Measurements from ENCODE around the gene UST.

Gene UST

DNA sequence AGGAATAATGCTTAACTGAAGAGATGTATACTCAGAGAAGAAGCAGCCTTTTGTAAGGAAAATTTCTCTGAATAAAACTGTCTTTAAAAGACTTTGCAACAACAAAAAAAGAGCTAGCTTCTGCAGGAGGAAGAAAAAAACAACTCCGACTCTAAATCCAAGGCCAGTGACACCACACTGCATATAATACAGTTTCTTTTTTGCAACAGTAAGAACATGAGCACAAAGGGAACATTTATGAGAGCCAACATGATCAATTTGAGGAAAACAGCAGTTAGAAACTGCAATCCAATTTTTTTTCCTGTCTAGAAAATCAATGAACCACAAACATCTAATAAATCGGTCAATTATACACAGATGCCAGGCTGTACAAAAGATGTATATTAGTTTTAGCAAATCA, 42.9 kb upstream of the UST start:
- Histone ChIP-seq H3K27ac (ENCODE audit: low read depth, low read length) (no peak overlapping the region), H3K4me1 (ENCODE audit: control insufficient read depth, low read length) (peaks cover 10% of the 10 kb centered on the region), H3K36me3 (ENCODE audit: control insufficient read depth, low read length) (no peaks in the 10 kb centered on the region), H3K4me2 (ENCODE audit: low read length) (no peak overlapping the region), H3K79me2 (ENCODE audit: control insufficient read depth, low read length) (no peaks in the 10 kb centered on the region), H3K9me3 (ENCODE audit: control insufficient read depth, insufficient read depth, low read length) (no peaks in the 10 kb centered on the region), H3F3A (ENCODE audit: control insufficient read depth, insufficient read depth) (no peaks in the 10 kb centered on the region), H3K4me3 (ENCODE audit: low read length) (no peak overlapping the region), H3K27me3 (ENCODE audit: control insufficient read depth, low read length) (0 out of 2 replicates have a peak, but pooled peaks cover 3% of the 10 kb centered on the region), H4K20me1 (ENCODE audit: control insufficient read depth, insufficient read depth, low read depth, low read length) (no peaks in the 10 kb centered on the region), H3K9me2 (replicated peaks; ENCODE audit: control insufficient read depth, low read length) (no peaks in the 10 kb centered on the region)
- TF ChIP-seq, protein P1, sequence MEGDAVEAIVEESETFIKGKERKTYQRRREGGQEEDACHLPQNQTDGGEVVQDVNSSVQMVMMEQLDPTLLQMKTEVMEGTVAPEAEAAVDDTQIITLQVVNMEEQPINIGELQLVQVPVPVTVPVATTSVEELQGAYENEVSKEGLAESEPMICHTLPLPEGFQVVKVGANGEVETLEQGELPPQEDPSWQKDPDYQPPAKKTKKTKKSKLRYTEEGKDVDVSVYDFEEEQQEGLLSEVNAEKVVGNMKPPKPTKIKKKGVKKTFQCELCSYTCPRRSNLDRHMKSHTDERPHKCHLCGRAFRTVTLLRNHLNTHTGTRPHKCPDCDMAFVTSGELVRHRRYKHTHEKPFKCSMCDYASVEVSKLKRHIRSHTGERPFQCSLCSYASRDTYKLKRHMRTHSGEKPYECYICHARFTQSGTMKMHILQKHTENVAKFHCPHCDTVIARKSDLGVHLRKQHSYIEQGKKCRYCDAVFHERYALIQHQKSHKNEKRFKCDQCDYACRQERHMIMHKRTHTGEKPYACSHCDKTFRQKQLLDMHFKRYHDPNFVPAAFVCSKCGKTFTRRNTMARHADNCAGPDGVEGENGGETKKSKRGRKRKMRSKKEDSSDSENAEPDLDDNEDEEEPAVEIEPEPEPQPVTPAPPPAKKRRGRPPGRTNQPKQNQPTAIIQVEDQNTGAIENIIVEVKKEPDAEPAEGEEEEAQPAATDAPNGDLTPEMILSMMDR (IDR thresholded peaks at IDR 0.05; ENCODE audit: low read depth, low read length, poor library complexity, severe bottlenecking): no peak
- no peak for TF ChIP-seq EZH2phosphoT487 (IDR thresholded peaks at IDR 0.05; ENCODE audit: borderline replicate concordance, low read length)

DNA sequence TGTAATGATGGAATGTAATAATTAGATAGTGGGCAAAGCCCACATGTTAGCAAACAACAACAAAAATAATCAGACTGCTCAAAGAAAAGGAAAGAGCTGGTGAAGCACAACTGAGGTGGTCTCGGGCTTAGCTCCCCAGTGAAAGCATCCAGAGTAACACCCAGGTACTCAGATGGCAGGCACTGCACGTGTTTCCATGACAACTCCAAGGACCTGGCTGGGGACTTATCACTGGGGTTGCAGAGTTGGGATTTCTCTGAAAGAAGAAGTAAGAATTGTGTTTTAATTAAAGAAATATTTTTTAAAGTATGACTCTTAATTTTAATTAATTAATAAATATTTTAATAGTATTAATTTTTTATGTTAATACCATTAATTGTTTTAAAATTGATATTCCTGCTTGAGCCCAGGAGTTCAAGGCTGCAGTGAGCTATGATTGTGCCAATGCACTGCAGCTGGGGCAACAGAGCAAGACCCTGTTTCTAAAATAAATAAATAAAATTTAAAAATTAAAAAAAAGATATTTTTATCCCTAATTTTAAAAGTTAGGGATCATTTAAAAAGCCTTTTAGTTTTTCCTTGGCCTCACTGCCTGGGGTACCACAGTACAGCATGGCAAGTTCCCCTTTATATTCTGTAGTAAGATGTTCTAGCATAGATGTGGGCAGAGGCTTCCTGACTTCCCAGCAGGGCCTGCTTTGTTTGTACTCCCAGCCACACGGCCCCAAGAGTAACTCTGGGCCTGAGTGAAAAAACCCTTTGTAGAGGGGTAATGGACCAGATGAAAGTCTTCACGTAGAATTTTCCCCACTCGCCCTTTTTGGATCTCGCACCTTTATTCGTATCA, 42.2 kb upstream of the UST start:
- Histone ChIP-seq H3K4me3 (ENCODE audit: low read length) (no peak overlapping the region), H3K79me2 (ENCODE audit: control insufficient read depth, low read length) (no peaks in the 10 kb centered on the region), H3K36me3 (ENCODE audit: control insufficient read depth, low read length) (no peaks in the 10 kb centered on the region), H3K27ac (ENCODE audit: low read depth, low read length) (no peak overlapping the region), H3K9me2 (replicated peaks; ENCODE audit: control insufficient read depth, low read length) (no peaks in the 10 kb centered on the region), H3K27me3 (ENCODE audit: control insufficient read depth, low read length) (0 out of 2 replicates have a peak, but pooled peaks cover 3% of the 10 kb centered on the region), H3K9me3 (ENCODE audit: control insufficient read depth, insufficient read depth, low read length) (no peaks in the 10 kb centered on the region), H3K4me2 (ENCODE audit: low read length) (no peak overlapping the region), H4K20me1 (ENCODE audit: control insufficient read depth, insufficient read depth, low read depth, low read length) (no peaks in the 10 kb centered on the region), H3K4me1 (ENCODE audit: control insufficient read depth, low read length) (peaks cover 10% of the 10 kb centered on the region), H3F3A (ENCODE audit: control insufficient read depth, insufficient read depth) (no peaks in the 10 kb centered on the region)
- no peak for TF ChIP-seq EZH2phosphoT487 (IDR thresholded peaks at IDR 0.05; ENCODE audit: borderline replicate concordance, low read length)
- TF ChIP-seq, protein P1 (IDR thresholded peaks at IDR 0.05; ENCODE audit: low read depth, low read length, poor library complexity, severe bottlenecking): no peak

GRCh38 chr6:148708707-148709106, 38.1 kb upstream of the UST start:
- Histone ChIP-seq H3F3A (ENCODE audit: control insufficient read depth, insufficient read depth) (no peaks in the 10 kb centered on the region), H3K4me1 (ENCODE audit: control insufficient read depth, low read length) (no peaks in the 10 kb centered on the region), H3K27ac (ENCODE audit: low read depth, low read length) (no peak overlapping the region), H3K4me2 (ENCODE audit: low read length) (no peak overlapping the region), H3K79me2 (ENCODE audit: control insufficient read depth, low read length) (no peaks in the 10 kb centered on the region), H3K4me3 (ENCODE audit: low read length) (no peak overlapping the region), H3K27me3 (ENCODE audit: control insufficient read depth, low read length) (0 out of 2 replicates have a peak, but pooled peaks cover 3% of the 10 kb centered on the region), H3K36me3 (ENCODE audit: control insufficient read depth, low read length) (no peaks in the 10 kb centered on the region), H3K9me3 (ENCODE audit: control insufficient read depth, insufficient read depth, low read length) (no peaks in the 10 kb centered on the region), H4K20me1 (ENCODE audit: control insufficient read depth, insufficient read depth, low read depth, low read length) (no peaks in the 10 kb centered on the region), H3K9me2 (replicated peaks; ENCODE audit: control insufficient read depth, low read length) (no peaks in the 10 kb centered on the region)
- TF ChIP-seq, protein P1 (IDR thresholded peaks at IDR 0.05; ENCODE audit: low read depth, low read length, poor library complexity, severe bottlenecking): no peak
- no peak for TF ChIP-seq EZH2phosphoT487 (IDR thresholded peaks at IDR 0.05; ENCODE audit: borderline replicate concordance, low read length)
